Stimulated activated CD8-positive, alpha-beta memory T cell treated with anti-CD3 and anti-CD28 coated beads, Interleukin-12 subunit alpha, Interleukin-12 subunit beta, amount 100 ng/mL, for 4 hours (primary cell): ENCODE data around the gene CAPSL.
"Not testable (repeated sequence)": the region's sequence is repeated elsewhere in the genome, so short reads cannot be mapped to it uniquely, and the experiment has no call there.

Source experiments
- DNase-seq: peaks from one replicate; pipeline ENCODE4 v3.0.0-alpha.2; 2020; ENCODE audit warnings: low read depth

CAPSL gene

GRCh38 chr5:35938568-35939227, at the start of gene CAPSL:
Gene CAPSL (minus strand): TSS chr5:35938622. CDS start chr5:35921120, 17,502 bp downstream.
- DNase-seq = no peak

GRCh38 chr5:35987776-35988175, 49.4 kb upstream of the CAPSL start:
- DNase-seq = no peak

GRCh38 chr5:35979715-35980114, 41.3 kb upstream of the CAPSL start:
- no peak for DNase-seq

GRCh38 chr5:35976859-35977258, 38.4 kb upstream of the CAPSL start:
- DNase-seq = not testable (repeated sequence)

GRCh38 chr5:35974570-35974969, 36.1 kb upstream of the CAPSL start:
- no peak for DNase-seq

- no peak for DNase-seq
Observed at GRCh38 chr5:35971878-35972210, 33.4 kb upstream of the CAPSL start.

GRCh38 chr5:35971186-35971877, 32.9 kb upstream of the CAPSL start:
- no peak for DNase-seq

- DNase-seq = no peak
Observed at GRCh38 chr5:35963381-35963843, 25.0 kb upstream of the CAPSL start.

GRCh38 chr5:35960328-35960727, 21.9 kb upstream of the CAPSL start:
- DNase-seq = no peak

- no peak for DNase-seq
Observed at GRCh38 chr5:35956429-35956828, 18.0 kb upstream of the CAPSL start.

- DNase-seq = no peak
Observed at GRCh38 chr5:35954175-35954574, 15.8 kb upstream of the CAPSL start.

GRCh38 chr5:35947085-35947484, 8.7 kb upstream of the CAPSL start:
- DNase-seq = no peak

- no peak for DNase-seq
Observed at GRCh38 chr5:35939639-35940038, 1.2 kb upstream of the CAPSL start.

- DNase-seq = no peak
Observed at GRCh38 chr5:35926389-35927051, 11.9 kb downstream of the CAPSL start.

- peak; percentile 70 for DNase-seq
Observed at GRCh38 chr5:35924950-35925722, 13.3 kb downstream of the CAPSL start.

- no peak for DNase-seq
Observed at GRCh38 chr5:35924122-35924949, 14.1 kb downstream of the CAPSL start.

GRCh38 chr5:35922468-35922867, 16.0 kb downstream of the CAPSL start:
- DNase-seq = no peak

GRCh38 chr5:35921930-35922329, 16.5 kb downstream of the CAPSL start:
- DNase-seq = no peak

- no peak for DNase-seq
Observed at GRCh38 chr5:35920890-35921289, 17.5 kb downstream of the CAPSL start.

GRCh38 chr5:35919191-35919590, 19.2 kb downstream of the CAPSL start:
- DNase-seq = no peak

GRCh38 chr5:35908814-35909213, 29.6 kb downstream of the CAPSL start:
- DNase-seq = no peak

GRCh38 chr5:35908228-35908627, 30.2 kb downstream of the CAPSL start:
- DNase-seq = no peak
